Caco-2 (cell line): ENCODE data around the gene PTBP2. TPM values are rescaled to one million over a fixed set of nuclear protein-coding genes. Genes with fewer than 3 reads are reported as not detected.

Experiments
- BruUV-seq: library from RNA; stranded (reverse); fragments of 400-500 nt; replicated peaks from 2 replicates; lab custom pipeline; 2021; lab: Mats Ljungman, UMichigan
- CTCF ChIA-PET: fragments of 300-600 bp; sonication (Branson Sonifier 250); formaldehyde crosslinking; loops from one replicate; lab custom pipeline; 2022; ENCODE audit warnings: antibody characterized with exemption; lab: Charles Lee
- POLR2A ChIA-PET: fragments of 300-600 bp; sonication (Branson Sonifier 250); formaldehyde crosslinking; loops from one replicate; lab custom pipeline; 2022; ENCODE audit warnings: antibody characterized with exemption; lab: Charles Lee
- DNase-seq, 2 experiments: peaks; one replicate each; pipeline versions ENCODE4 v3.0.0 to v3.0.0-alpha.2; 2020 to 2022
- H3K27me3 ChIP-seq: replicated peaks from 2 replicates; pipeline ENCODE4 v1.6.0; 2011; ENCODE audit warnings: low read length; ENCODE audit not compliant: control insufficient read depth, insufficient read depth
- H3K36me3 ChIP-seq: 2 replicates; pipeline ENCODE4 v1.5.1; 2011; ENCODE audit warnings: low read length; ENCODE audit not compliant: control insufficient read depth, insufficient read depth
- H3K4me1 ChIP-seq: fragments of 250-450 bp; sonication (Bioruptor Pico); 2 replicates; pipeline ENCODE4 v1.5.1; 2020; ENCODE audit warnings: mild to moderate bottlenecking
- H3K4me3 ChIP-seq: 2 replicates; pipeline ENCODE4 v1.5.1; 2011; ENCODE audit warnings: low read depth, mild to moderate bottlenecking, control low read depth, low read length
- H3K9me3 ChIP-seq: fragments of 250-450 bp; sonication (Bioruptor Pico); 2 replicates; pipeline ENCODE4 v1.5.1; 2020; ENCODE audit warnings: mild to moderate bottlenecking, moderate library complexity
- H3K27ac Mint-ChIP-seq: one replicate; pipeline ENCODE4 v1.8.0; 2022; ENCODE audit warnings: mixed read lengths; ENCODE audit not compliant: unreplicated experiment
- H3K27me3 Mint-ChIP-seq: one replicate; pipeline ENCODE4 v1.8.0; 2022; ENCODE audit warnings: mixed read lengths; ENCODE audit not compliant: insufficient read depth, unreplicated experiment
- H3K36me3 Mint-ChIP-seq: one replicate; pipeline ENCODE4 v1.8.0; 2022; ENCODE audit warnings: mild to moderate bottlenecking, mixed read lengths; ENCODE audit not compliant: insufficient read depth, unreplicated experiment
- H3K4me1 Mint-ChIP-seq: one replicate; pipeline ENCODE4 v1.8.0; 2022; ENCODE audit warnings: low read depth, mixed read lengths; ENCODE audit not compliant: unreplicated experiment
- H3K4me3 Mint-ChIP-seq: one replicate; pipeline ENCODE4 v1.8.0; 2022; ENCODE audit warnings: mild to moderate bottlenecking, moderate library complexity, mixed read lengths; ENCODE audit not compliant: unreplicated experiment
- H3K9me3 Mint-ChIP-seq: one replicate; pipeline ENCODE4 v1.8.0; 2022; ENCODE audit warnings: mixed read lengths; ENCODE audit not compliant: unreplicated experiment
- CTCF ChIP-seq, 2 experiments: fragments of 200-600 bp in 1 of 2; IDR thresholded peaks; 1 replicate in 1 of 2; 2 replicates in 1 of 2; pipeline versions ENCODE4 v1.5.1 to v1.8.0; 2011 to 2022; ENCODE audit warnings: antibody characterized with exemption in 1 of 2, control low read depth in 1 of 2, inconsistent platforms in 1 of 2, low read depth in 1 of 2, low read length in 1 of 2, mild to moderate bottlenecking in 1 of 2, moderate library complexity in 1 of 2; ENCODE audit not compliant: insufficient read depth in 1 of 2, severe bottlenecking in 1 of 2, unreplicated experiment in 1 of 2
- intact Hi-C: fragments of 100-400 bp; cut with micrococcal nuclease; formaldehyde crosslinking; loops from one replicate; pipeline ENCODE4 v1.10.0; 2022; ENCODE audit not compliant: unreplicated experiment
- total RNA-seq: library from RNA; stranded (reverse); gene quantifications from 2 replicates; pipeline ENCODE4 v1.2.3, GENCODE V29; 2022

The PTBP2 gene
- total RNA-seq, 1 experiment from 2014 or later, result 11.3 TPM

- H3K9me3 Mint-ChIP-seq, result no peaks in the 10 kb centered on the region
- no peaks in the 10 kb centered on the region for H3K27me3 Mint-ChIP-seq
- H3K4me1 Mint-ChIP-seq, result no peaks in the 10 kb centered on the region
- ChIA-PET POLR2A (no interaction called here), CTCF (no interaction called here)
- no TSS peak for BruUV-seq
- DNase-seq, result no peak
- intact Hi-C loops, result loop anchor here (10.0 kb wide), 1 partner anchor 608 kb away; no protein-coding TSS in a partner anchor
- Histone ChIP-seq H3K36me3 (no peaks in the 10 kb centered on the region), H3K27me3 (no peaks in the 10 kb centered on the region), H3K9me3 (no peaks in the 10 kb centered on the region), H3K4me3 (no peak overlapping the region), H3K4me1 (no peaks in the 10 kb centered on the region)
- H3K4me3 Mint-ChIP-seq, result no peak overlapping the region
- TF ChIP-seq CTCF (IDR thresholded peaks at IDR 0.05; ENCODE audit: insufficient read depth in 1 of 2, low read depth in 1 of 2, low read length in 1 of 2, severe bottlenecking in 1 of 2, unreplicated experiment in 1 of 2), result no peak
- H3K27ac Mint-ChIP-seq, result no peak overlapping the region
- no peaks in the 10 kb centered on the region for H3K36me3 Mint-ChIP-seq
Observed at GRCh38 chr1:96843196-96843595, 121.6 kb downstream of the PTBP2 start.

GRCh38 chr1:96843601-96844000, 122.0 kb downstream of the PTBP2 start:
- H3K27ac Mint-ChIP-seq, result no peak overlapping the region
- no peak for DNase-seq
- no peaks in the 10 kb centered on the region for H3K36me3 Mint-ChIP-seq
- intact Hi-C loops, result loop anchor here (10.0 kb wide), 1 partner anchor 609 kb away; no protein-coding TSS in a partner anchor
- no peaks in the 10 kb centered on the region for H3K27me3 Mint-ChIP-seq
- no TSS peak for BruUV-seq
- no peaks in the 10 kb centered on the region for H3K4me1 ChIP-seq
- H3K36me3 ChIP-seq, result no peaks in the 10 kb centered on the region
- H3K4me1 Mint-ChIP-seq, result no peaks in the 10 kb centered on the region
- ChIA-PET CTCF (no interaction called here), POLR2A (no interaction called here)
- no peaks in the 10 kb centered on the region for H3K9me3 Mint-ChIP-seq
- H3K4me3 ChIP-seq, result no peak overlapping the region
- H3K27me3 ChIP-seq, result no peaks in the 10 kb centered on the region
- no peak overlapping the region for H3K4me3 Mint-ChIP-seq
- TF ChIP-seq CTCF (IDR thresholded peaks at IDR 0.05; ENCODE audit: insufficient read depth in 1 of 2, low read depth in 1 of 2, low read length in 1 of 2, severe bottlenecking in 1 of 2, unreplicated experiment in 1 of 2), result no peak
- no peaks in the 10 kb centered on the region for H3K9me3 ChIP-seq

GRCh38 chr1:96845464-96845863, 123.9 kb downstream of the PTBP2 start:
- no peaks in the 10 kb centered on the region for H3K36me3 ChIP-seq
- BruUV-seq, result no TSS peak
- Mint-ChIP-seq H3K4me1 (no peaks in the 10 kb centered on the region), H3K4me3 (no peak overlapping the region), H3K9me3 (no peaks in the 10 kb centered on the region), H3K36me3 (no peaks in the 10 kb centered on the region), H3K27me3 (no peaks in the 10 kb centered on the region), H3K27ac (no peak overlapping the region)
- no peaks in the 10 kb centered on the region for H3K9me3 ChIP-seq
- intact Hi-C loops, result loop anchor here (10.0 kb wide), 1 partner anchor 611 kb away; no protein-coding TSS in a partner anchor
- peak; percentile 12 to 32 for TF ChIP-seq CTCF (IDR thresholded peaks at IDR 0.05; ENCODE audit: insufficient read depth in 1 of 2, low read depth in 1 of 2, low read length in 1 of 2, severe bottlenecking in 1 of 2, unreplicated experiment in 1 of 2)
- H3K4me1 ChIP-seq, result no peaks in the 10 kb centered on the region
- CTCF ChIA-PET, result no interaction called here
- peak in 1 of 2 experiments; percentile 30 for DNase-seq
- POLR2A ChIA-PET, result no interaction called here
- no peak overlapping the region for H3K4me3 ChIP-seq
- H3K27me3 ChIP-seq, result no peaks in the 10 kb centered on the region
